Middle frontal gyrus (tissue), 1 donor: ENCODE results near the gene BEND6.

ENCODE experiments used
- DNase-seq: peaks from one replicate; pipeline ENCODE4 v3.0.0-alpha.2; 2015; ENCODE audit warnings: low spot score; ENCODE audit errors: extremely low spot score

BEND6 gene

GRCh38 chr6:56940463-56940862 is 14.4 kb upstream of the BEND6 start:
- DNase-seq = no peak

- DNase-seq = no peak
Measured at GRCh38 chr6:56940977-56941376, 13.9 kb upstream of the BEND6 start.

- no peak for DNase-seq
Measured at GRCh38 chr6:56944661-56945060, 10.2 kb upstream of the BEND6 start.

GRCh38 chr6:56946368-56946767 is 8.5 kb upstream of the BEND6 start:
- no peak for DNase-seq

GRCh38 chr6:56947924-56948323 is 7.0 kb upstream of the BEND6 start:
- no peak for DNase-seq

- no peak for DNase-seq
Measured at GRCh38 chr6:56949265-56949664, 5.6 kb upstream of the BEND6 start.

- DNase-seq = no peak
Measured at GRCh38 chr6:56949925-56950495, 4.9 kb upstream of the BEND6 start.

GRCh38 chr6:56951049-56951831 is 3.7 kb upstream of the BEND6 start:
- no peak for DNase-seq

GRCh38 chr6:56953597-56954402 is 1.1 kb upstream of the BEND6 start:
- no peak for DNase-seq

GRCh38 chr6:56955171-56956155 is 556 bp downstream of the BEND6 start:
- no peak for DNase-seq

- DNase-seq = no peak
Measured at GRCh38 chr6:56956491-56956890, 1.6 kb downstream of the BEND6 start.

GRCh38 chr6:56957856-56958255 is 2.9 kb downstream of the BEND6 start:
- no peak for DNase-seq

GRCh38 chr6:56958481-56958880 is 3.6 kb downstream of the BEND6 start:
- no peak for DNase-seq

GRCh38 chr6:56959094-56959493 is 4.2 kb downstream of the BEND6 start:
- no peak for DNase-seq

GRCh38 chr6:56959938-56960337 is 5.0 kb downstream of the BEND6 start:
- no peak for DNase-seq

- no peak for DNase-seq
Measured at GRCh38 chr6:56961151-56961550, 6.2 kb downstream of the BEND6 start.

- DNase-seq = no peak
Measured at GRCh38 chr6:56962441-56962840, 7.5 kb downstream of the BEND6 start.

- no peak for DNase-seq
Measured at GRCh38 chr6:56963043-56963442, 8.1 kb downstream of the BEND6 start.

- DNase-seq = no peak
Measured at GRCh38 chr6:56963793-56964192, 8.9 kb downstream of the BEND6 start.

GRCh38 chr6:56965126-56965525 is 10.2 kb downstream of the BEND6 start:
- no peak for DNase-seq

- no peak for DNase-seq
Measured at GRCh38 chr6:56970849-56971248, 15.9 kb downstream of the BEND6 start.
